ENCODE measurements around the gene ANKRD44. TPM values are rescaled to one million over a fixed set of nuclear protein-coding genes. Genes with fewer than 3 reads are reported as not detected.
"Not testable (repeated sequence)": the region's sequence is repeated elsewhere in the genome, so short reads cannot be mapped to it uniquely, and the experiment has no call there.

The ANKRD44 gene
- total RNA-seq, 1 donor from 2014 or later: 11.2 TPM

DNA sequence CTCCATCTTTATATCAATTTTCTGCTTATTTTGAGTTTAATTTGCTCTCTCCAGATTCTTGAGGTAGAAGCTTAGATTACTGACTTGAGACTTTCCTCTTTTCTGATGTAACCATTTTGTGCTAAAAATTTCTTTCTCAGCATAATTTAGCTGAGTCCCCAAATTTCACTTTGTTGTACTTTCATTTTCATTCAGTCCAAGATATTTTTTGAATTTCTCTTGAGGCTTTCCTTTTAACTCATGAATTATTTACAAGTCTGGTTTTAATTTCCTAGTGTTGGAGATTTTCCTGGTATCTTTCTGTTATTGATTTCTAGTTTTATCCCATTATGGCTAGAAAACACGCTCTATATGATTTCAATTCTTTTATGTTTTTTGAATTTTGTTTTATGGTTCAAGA lies 239.4 kb downstream of the ANKRD44 start:
- TF ChIP-seq CTCF (conservative IDR thresholded peaks at IDR 0.05): no peak
- peaks cover 12% of the 10 kb centered on the region for H3K36me3 Mint-ChIP-seq (ENCODE audit: low read depth)

DNA sequence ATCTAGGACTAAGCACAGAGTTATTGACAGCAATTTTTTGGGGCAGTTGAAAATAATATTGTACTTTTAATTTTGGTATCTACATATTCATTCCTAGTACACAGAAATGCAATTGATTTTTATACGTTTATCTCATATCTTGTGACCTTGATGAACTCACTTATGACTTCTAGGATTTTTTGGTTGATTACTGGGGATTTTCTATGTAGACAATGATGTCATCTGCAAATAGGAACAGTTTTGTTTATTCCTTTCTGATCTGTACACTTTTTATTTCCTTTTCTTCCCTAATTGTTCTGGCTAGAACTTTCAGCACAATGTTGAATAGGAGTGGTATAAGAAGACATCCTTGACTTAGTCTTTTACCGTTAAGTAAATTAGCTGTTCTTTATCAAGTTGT lies 240.6 kb downstream of the ANKRD44 start:
- H3K4me3 Mint-ChIP-seq: no peak overlapping the region
- no peak for TF ChIP-seq CTCF (conservative IDR thresholded peaks at IDR 0.05)
- H3K27me3 Mint-ChIP-seq (ENCODE audit: low read depth): no peaks in the 10 kb centered on the region
- H3K9me3 Mint-ChIP-seq: no peaks in the 10 kb centered on the region
- peaks cover 16% of the 10 kb centered on the region for H3K4me1 Mint-ChIP-seq
- H3K36me3 Mint-ChIP-seq (ENCODE audit: low read depth): peaks cover 11% of the 10 kb centered on the region
- H3K27ac Mint-ChIP-seq (ENCODE audit: unreplicated experiment): no peak overlapping the region
- no peak for DNase-seq (ENCODE audit: low read depth, low spot score)

More for the DNA sequence above, 239.4 kb downstream of the ANKRD44 start:
- no peak for DNase-seq (ENCODE audit: low read depth, low spot score)
- Mint-ChIP-seq H3K27me3 (ENCODE audit: low read depth) (no peaks in the 10 kb centered on the region), H3K4me3 (no peak overlapping the region), H3K27ac (ENCODE audit: unreplicated experiment) (no peak overlapping the region), H3K4me1 (peaks cover 16% of the 10 kb centered on the region), H3K9me3 (no peaks in the 10 kb centered on the region)

DNA sequence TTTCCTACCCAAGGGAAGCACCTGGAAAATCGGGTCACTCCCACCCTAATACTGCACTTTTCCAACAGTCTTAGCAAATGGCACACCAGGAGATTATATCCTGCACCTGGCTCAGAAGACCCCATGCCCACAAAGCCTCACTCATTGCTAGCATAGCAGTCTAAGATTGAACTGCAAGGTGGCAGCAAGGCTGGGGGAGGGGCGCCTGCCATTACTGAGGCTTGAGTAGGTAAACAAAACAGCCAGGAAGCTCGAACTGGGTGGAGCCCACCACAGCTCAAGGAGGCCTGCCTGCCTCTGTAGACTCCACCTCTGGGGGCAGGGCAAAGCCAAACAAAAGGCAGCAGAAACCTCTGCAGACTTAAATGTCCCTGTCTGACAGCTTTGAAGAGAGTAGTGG lies 248.0 kb downstream of the ANKRD44 start:
- H3K27ac Mint-ChIP-seq (ENCODE audit: unreplicated experiment); H3K27me3 Mint-ChIP-seq (ENCODE audit: low read depth): not testable (repeated sequence)

GRCh38 chr2:197059477-197059876 lies 251.1 kb downstream of the ANKRD44 start:
- Mint-ChIP-seq H3K4me1 (no peaks in the 10 kb centered on the region), H3K27me3 (ENCODE audit: low read depth) (no peaks in the 10 kb centered on the region), H3K9me3 (peaks cover 11% of the 10 kb centered on the region), H3K36me3 (ENCODE audit: low read depth) (peaks cover 21% of the 10 kb centered on the region), H3K4me3 (no peak overlapping the region), H3K27ac (ENCODE audit: unreplicated experiment) (no peak overlapping the region)
- no peak for TF ChIP-seq CTCF (conservative IDR thresholded peaks at IDR 0.05)
- no peak for DNase-seq (ENCODE audit: low read depth, low spot score)

More for the DNA sequence above, 248.0 kb downstream of the ANKRD44 start:
- not testable (repeated sequence) for H3K9me3 Mint-ChIP-seq; DNase-seq (ENCODE audit: low read depth, low spot score); H3K4me1 Mint-ChIP-seq; H3K4me3 Mint-ChIP-seq
- peaks cover 17% of the 10 kb centered on the region for H3K36me3 Mint-ChIP-seq (ENCODE audit: low read depth)

DNA sequence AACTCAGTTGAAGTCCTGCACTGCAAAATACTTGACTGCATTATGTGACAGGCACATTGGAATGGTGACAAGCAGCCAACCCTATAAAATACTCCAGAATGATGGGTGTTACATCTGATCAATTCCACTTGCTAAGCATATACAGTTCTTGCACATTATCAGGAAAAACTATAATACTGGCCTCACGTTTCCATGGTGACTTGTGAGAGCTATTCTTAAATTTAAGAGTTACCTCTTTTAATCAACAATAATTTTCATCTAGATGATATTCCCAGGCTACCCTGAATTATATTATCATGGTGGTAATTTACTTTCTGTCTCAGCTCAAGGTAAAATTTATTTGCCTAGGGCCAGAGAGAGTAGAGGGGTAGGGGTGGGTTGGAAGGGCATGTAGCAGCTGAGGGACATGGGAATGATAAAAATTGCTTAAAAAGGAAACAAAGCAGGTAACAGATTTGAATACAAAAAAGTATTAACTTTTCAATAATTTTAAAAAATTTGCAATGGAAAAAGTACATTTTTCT lies 251.7 kb downstream of the ANKRD44 start:
- no peak for DNase-seq (ENCODE audit: low read depth, low spot score)
- H3K9me3 Mint-ChIP-seq: peaks cover 14% of the 10 kb centered on the region
- no peak for TF ChIP-seq CTCF (conservative IDR thresholded peaks at IDR 0.05)
- H3K27ac Mint-ChIP-seq (ENCODE audit: unreplicated experiment): no peak overlapping the region
- no peak overlapping the region for H3K4me3 Mint-ChIP-seq
- H3K36me3 Mint-ChIP-seq (ENCODE audit: low read depth): peaks cover 21% of the 10 kb centered on the region
- H3K4me1 Mint-ChIP-seq: no peaks in the 10 kb centered on the region
- H3K27me3 Mint-ChIP-seq (ENCODE audit: low read depth): no peaks in the 10 kb centered on the region

- Mint-ChIP-seq H3K27me3 (ENCODE audit: low read depth) (no peaks in the 10 kb centered on the region), H3K36me3 (ENCODE audit: low read depth) (peaks cover 22% of the 10 kb centered on the region), H3K27ac (ENCODE audit: unreplicated experiment) (no peak overlapping the region), H3K4me1 (no peaks in the 10 kb centered on the region), H3K4me3 (no peak overlapping the region), H3K9me3 (peaks cover 16% of the 10 kb centered on the region)
- DNase-seq (ENCODE audit: low read depth, low spot score): no peak
- no peak for TF ChIP-seq CTCF (conservative IDR thresholded peaks at IDR 0.05)
Measured at GRCh38 chr2:197057959-197058358, 252.6 kb downstream of the ANKRD44 start.

Data from neural crest cell (in vitro differentiated cells).